HG03565 (cell line): Measurements from ENCODE around the gene SVIL.
"Not testable (repeated sequence)": the region's sequence is repeated elsewhere in the genome, so short reads cannot be mapped to it uniquely, and the experiment has no call there.

Source experiments
- ATAC-seq: cut with Tn5 transposase; IDR thresholded peaks from one replicate; pipeline ENCODE4 v1.9.1; 2021; ENCODE audit warnings: mild to moderate bottlenecking, moderate library complexity; ENCODE audit not compliant: unreplicated experiment

SVIL gene

DNA sequence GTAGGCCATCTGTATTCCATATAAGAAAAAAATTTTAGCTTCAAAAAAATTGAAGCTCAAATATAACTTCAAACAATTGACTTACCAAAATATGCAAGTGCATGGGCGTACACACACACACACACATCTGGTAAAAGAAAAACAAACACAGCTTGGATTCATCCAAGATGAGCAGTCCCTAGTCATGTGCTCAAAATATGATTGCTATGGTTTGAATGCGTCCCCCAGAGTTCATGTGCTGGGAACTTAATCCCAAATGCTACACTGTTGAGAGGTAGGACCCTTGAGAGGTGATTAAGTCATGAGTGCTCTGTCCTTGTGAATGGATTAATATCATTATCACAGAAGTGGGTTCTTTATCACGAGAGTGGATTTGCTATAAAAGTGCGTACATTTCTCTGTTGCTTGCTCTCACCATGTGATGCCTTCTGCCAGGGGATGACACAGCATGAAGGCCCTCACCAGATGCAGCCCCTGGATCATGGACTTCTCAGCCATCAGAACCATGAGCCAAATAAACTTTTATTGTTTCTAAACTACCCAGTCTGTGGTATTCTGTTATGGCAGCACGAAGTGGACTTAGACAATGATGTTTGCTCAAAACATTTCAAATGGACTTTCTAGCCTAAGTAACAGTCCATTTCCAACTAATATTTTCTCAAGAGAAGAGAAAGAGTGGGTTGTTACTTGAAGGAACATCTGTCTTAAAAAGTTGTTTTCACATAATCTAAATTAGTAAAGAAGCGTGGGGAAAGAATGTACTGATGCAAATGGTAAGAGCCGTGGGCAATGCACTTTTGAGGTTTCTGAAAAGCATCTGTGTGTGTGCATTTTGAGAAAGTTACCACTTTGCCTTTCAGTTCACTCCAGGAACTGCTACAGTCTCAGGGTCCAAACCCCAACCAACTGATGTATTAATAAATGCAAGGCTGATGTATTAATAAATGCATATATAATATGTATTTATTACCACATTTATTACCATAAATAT is 15.1 kb upstream of the SVIL start:
- no peak for ATAC-seq

DNA sequence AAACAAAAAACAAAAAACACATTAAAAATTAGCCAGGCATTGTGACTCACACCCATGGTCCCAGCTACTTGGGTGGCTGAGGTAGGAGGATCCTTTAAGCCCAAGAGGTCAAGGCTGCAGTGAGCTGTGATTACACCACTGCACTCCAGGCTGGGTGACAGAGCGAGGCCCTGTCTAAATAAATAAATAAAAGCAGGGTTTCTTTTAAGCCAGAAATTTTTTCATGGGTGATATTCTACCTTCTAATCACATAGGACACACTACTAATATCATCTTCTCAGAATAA is 14.2 kb upstream of the SVIL start:
- no peak for ATAC-seq

DNA sequence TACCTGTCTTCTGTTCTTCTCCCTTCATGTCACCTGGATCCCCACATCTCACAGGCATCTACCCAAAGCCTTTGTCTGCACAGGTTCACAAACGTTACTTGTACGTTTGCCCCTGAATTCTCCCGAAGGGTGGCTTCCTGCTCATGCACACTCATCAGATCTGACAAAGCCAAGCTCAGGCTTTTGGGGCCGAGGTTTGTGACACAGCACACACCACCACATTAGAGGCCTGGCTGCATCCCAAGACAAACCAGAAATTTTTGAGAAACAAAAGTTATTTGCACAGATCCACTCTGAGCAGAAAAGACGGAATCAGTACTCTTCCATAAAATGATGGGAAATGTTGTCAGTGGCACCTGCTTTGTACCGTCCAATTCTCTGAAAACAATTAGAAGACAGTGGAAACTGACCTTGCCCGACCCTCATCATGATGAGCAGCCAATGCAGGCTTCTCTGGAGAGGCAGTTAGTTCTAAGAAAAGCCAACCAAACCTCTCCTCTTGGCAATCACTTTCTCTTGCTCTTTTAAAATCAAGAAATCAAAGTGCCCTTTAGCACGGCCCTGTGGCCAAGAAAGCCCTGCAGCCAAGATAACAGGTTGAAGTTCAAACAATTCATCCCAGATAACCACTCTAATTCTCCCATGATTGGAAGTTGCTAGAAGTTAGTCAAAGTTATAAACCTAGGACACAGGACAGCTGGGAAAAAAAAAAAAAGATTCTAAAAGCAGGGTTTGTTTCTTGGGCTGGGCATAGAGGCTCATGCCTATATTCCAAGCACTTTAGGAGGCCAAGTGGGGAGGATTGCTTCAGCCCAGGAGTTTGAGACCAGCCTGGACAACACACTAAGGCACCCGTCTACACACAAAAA is 13.6 kb upstream of the SVIL start:
- ATAC-seq: no peak

DNA sequence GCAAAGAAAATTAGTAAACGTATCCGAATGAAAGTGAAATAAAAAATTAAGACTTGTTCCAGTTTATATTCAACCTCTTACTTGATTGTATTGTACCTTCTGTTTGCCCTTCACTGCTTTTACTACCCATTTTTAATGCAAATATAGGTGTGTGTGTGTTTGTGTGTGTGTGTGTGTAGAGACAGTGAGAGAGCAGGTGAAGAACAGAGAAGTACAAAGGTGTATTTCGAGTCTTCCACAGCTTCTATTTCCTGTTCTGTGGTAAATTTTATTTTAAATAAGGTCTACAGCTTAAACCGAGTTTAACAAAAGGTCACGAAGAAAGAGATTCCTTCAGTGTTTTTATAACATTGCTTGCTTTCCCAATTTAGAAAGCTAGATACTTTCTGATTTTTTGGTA is 12.7 kb upstream of the SVIL start:
- ATAC-seq: no peak

DNA sequence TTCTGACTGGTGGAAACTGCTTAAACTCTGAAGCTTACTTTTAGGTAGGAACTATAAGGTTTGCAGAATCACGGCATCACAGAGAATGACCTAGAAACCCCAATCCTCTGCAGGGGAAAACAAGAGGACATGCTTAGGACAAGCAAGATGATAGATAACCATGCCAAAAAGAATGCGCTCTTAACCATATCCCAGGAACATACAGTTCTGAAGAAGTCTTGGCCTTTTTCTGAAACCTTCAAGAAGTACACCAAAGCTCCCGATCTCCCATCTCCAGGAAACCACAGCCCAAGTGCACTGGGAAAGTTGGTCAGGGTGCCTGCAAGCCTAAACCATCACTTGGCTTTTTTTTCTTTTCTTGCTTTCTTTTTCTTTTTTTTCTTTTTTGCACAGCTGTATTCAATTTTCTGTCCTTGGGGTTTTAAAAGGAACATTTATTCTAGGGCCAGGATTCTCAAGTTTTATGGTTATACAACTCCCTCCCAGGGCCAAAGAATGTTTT is 12.2 kb upstream of the SVIL start:
- no peak for ATAC-seq

DNA sequence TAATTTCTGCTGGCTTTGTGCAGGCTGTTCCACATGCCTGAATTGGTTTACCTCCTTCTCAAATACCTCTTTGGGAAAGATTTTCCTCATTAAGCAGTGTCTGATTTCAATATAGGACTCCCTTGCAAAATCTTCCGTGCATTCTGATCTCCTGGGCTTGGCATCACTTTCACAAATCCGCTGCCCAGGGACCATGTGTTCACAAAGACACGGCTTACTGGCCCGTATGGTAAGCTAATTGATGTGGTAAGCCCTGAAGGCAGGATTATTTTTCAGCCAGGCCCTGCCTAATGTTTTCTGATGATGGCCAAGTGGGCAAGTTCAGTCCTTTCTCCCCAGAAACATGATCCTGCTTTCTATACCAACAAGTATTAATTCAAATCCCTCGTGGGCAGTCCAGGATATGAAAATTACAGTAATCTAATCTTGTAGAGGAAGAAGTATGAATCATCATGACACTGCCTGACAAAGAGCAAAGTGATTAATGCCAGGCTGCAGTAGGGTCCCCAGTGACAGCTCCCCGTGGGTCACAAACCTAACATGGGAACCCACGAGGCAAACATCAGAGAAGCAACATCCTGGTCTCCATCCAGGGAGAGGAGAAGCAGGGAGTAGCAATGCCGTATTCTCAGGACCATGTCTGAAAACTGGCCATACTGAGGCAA is 11.6 kb upstream of the SVIL start:
- ATAC-seq: no peak

DNA sequence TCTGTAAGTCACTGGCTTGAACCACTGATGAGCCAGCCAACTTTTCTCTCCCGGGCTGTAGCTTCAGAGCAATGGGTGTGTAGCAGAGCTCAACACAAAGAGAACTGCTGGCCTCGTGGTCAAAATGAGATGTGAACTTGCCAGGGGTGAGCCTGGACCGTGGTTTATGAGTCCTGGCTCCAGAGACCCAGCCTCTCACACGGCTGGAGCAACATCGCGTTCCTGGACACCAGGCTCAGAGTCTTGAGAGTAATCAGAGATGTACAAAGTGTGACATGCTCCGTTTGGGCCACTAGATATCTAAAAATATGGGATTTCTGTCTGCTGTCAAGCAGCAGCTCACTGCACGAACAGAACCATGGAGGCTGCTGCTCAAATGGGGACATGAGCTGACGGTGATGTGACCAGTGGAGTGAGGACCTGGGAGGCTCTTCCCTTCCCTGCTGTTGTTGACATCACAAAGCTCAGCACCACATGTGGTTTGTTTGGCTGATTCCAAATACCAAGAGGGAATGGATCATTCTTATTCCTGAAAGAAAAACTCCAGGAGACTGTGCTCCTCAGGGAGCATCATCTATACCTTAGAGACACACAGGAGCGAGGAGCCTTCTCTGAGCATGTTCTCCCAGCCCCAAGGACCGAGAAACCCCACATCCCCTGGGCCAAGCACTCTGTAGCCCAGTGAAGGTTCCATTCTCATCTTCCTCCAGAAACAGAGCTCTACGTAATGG is 9.2 kb upstream of the SVIL start:
- ATAC-seq: no peak

DNA sequence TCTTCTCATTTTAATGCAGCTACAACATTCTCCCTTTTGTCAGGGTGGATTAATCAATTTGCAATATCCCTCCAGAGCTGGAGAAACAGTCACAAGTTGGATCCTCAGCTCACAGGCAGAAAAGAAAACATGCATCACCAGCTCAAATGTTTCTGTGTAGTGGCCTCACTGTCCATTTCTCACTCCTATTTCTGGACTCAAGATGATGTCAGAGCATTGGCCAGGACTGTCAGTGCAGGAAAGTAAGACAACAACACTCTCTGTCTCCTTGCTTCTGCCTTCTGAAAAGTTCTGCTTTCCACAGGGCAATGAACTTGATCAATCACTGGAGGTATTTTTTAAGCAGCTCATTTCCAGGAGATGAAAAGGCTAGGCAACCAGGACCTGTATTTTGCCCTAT is 8.2 kb upstream of the SVIL start:
- ATAC-seq: no peak

DNA sequence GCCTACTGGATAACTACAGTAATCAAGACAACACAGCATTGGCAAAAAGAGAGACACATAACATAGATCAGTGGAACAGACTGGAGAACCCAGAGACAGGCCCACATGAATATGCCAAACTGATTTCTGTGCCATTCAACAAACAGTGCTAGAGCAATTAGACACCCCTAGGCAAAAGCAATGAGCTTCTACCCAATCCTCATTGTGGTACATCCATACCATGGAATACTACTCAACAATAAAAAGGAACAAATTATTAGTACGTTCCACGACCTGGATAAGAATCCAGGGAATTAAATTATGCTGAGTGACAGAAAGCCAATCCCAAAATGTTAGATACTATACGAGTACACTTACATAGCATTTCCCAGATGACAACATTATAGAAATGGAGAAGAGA is 2.8 kb upstream of the SVIL start:
- no peak for ATAC-seq

DNA sequence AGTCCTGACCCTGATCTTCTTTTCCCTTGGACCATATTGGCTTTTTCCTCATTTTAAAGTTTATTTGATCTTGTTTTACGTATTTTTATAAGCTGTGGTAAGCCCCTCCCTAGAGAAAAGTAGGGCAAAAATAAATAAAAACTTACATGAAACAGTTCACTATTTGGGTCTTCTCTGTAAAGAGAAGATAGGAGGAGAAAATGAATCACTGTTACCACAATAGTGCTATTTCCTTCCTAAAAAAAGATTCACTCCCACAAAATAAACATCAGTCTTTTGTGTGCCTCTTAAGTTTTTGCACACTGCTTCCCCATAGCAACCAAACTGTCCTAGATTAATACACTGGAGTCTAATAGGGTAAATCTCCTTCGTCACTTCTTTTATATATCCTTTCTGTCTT is 1.4 kb upstream of the SVIL start:
- no peak for ATAC-seq

DNA sequence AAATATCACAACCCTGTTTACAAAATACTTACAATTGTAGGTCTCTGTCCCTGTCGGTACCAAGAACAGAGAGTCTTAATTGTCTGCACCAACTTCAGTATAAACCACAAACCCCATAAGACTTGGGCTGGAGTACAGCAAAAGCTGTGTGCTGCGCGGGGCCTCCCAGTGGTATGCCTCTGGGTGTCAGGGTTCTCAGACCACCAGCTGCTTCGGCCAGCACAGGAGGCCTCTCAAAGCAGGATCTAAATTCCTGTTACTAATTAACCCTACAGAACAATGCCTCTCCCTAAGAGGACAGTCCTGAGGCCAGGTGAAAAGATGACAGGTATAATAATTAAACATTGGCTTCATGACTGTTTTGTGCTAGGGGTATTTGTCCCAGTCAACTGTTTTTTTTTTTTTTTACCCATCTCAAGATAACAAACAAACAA is 957 bp upstream of the SVIL start:
- peak; percentile 42 for ATAC-seq

DNA sequence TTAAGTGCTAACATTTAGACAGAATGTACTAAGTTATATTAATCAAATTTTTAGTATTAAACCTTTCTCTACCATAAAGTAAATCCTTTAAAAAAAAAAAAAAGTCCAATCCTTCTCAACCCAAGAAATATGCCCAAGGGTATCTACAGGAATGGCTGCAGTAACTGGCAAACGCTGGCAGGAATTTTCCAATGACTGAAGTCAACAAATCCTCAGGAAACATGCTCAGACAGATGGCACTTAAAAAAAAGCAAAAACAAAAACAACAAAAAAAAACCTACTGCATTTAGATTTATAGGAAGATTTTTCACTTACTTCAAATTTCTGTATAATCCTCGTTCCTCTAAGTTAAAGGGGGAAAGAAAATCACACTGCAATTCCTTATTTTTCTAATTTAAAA is 666 bp downstream of the SVIL start:
- no peak for ATAC-seq

DNA sequence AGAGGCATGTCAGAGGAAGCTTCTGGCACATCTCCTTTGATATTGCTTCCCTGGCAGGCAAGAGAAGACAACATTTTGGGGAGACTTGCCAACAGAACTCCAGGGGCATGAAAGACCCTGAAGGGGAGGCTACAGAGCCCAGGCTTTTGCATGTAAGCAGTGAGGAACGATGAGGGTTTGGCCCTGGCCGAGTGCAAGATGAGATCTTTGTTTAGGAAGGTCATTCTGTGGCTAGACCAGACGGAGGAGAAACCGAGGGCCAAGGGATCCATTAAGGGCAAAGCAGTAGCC is 3.8 kb downstream of the SVIL start:
- no peak for ATAC-seq

DNA sequence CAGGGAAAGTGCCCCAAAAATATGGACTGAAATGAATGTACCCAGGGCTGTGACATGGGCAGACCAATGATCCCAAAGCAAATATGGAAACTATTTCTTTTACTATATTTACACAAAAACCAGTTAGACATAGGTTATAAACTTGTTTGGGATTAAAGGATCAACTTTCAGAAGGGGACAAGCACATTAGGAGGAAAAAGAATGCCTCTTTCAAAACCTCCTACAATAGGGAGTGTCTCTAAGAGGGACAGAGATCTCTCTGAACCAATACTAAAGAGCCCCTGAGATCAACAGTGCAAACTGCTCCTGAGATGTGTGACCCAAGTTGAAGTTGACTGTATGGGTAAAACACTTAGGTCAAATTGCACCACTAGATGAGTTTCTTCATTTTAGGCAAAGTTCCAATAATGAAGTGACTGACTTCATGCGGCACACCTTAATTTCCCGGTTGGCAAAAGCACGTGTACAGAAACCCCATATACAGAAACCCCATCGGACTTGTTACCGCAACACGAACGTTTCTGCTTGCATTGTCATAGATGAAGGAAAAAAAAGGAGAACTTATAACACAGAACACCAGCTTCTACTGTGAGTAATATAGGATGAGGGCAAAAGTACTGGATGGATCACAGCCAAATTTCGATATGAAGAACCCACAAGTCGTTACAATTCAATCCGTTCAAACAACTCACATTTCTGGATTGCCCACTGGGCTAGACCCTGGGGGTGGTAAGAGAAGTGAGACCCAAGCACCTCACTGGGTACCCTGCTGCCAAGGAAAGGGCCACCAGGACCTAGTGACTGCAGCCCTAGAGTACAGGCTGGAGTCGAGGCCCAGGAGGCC is 4.3 kb downstream of the SVIL start:
- no peak for ATAC-seq

DNA sequence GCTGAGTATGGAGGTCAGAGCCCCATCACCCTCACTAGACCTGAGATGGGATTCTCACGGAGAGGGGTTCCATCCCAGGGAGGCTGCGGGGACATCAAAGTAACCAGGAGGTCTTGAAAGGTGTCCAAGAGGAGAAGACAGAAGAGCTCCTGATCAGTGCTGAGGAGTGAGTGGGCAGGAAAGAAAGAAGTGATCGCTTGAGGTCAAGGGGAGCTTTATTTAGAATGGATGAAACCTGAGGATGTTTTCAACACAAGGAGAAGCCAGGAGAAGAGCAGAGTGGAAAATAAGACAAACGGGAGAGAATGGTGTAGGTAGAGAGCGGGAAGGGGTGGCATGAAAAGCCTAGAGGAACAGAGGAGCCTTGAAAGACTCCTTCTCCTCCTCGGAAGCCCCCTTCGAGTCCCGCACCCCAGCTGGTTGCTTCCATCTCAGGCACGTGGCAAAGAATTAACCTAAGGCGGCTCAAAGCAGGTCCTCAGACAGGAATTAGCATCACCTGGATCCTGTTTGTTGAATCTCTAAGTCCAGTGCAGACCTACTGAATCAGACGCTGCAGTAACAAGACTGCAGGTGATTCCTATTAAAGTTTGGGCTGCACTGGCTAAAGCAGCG is 5.8 kb downstream of the SVIL start:
- no peak for ATAC-seq

DNA sequence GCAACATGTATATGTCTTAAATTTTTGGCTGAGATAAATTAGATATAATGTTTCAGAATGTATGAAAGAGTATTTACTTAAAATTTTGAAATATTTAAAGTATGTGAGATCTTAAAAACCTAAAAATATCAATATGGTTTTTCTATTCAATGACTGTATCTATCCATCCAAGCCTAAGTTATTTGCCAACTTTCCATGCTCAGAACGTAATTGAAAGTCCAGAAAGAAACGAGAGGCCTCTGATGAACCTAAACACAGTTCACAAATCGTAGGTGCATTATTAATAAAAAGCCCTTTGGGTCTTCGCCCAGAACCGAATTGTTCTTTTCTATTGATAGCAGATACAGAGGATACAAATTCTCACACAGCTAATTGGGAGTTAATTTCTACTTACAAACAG is 6.5 kb downstream of the SVIL start:
- ATAC-seq: no peak

DNA sequence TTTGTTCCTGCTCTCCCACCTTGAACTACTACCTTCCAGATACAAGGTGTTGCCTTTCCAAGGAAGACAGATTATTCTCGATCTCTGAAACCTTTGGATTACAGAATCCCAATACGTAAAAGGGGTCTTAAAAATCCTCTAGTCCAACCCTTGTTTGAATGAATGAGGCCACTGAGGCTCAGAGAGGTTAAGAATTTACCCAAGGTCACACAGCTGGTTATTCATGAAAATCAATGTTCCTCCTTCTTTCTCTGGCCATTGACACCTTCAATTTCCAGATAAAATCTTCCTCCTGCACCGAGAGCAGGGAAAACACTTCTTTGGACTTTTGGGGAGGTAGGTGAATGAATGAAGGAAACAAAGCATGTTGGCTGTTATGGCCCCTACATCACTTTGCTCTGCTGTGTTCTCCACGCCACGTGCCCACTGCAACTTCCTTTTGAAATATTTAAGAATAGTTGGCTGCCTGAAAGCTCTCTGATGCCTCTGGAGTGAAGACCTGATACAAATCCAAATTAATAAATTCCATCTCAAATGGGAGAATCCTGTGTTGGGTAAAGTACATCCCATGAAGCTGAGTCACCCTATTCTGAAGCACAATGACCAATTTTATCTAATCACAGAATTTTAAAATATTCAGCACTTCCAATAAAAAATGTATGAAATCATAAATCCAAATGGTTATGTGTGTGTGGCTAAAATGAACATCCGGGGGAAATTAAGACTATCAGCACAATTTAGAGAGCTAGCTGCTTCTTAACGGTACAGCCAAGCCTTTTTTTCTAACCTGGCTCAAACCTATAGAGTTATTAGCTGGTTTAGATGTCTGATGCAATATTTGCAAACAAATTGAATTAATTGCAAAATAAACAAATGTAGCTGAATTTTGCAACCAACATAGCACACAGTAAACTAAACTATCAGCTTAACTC is 7.3 kb downstream of the SVIL start:
- no peak for ATAC-seq

DNA sequence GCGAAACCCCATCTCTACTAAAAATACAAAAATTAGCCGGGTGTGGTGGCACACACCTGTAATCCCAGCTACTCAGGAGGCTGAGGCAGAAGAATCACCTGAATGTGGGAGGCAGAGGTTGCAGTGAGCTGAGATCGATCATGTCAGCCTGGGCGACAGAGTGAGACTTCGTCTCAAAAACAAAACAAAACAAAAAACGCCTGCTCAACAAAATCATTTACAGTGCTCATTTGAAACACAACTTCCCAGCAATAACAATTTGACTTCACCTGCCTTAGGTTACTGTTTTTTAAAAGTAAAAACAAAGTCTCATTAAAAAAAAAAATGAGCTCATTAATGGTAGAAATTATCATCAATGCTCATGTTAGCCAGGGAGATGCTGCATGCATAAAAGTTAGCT is 10.4 kb downstream of the SVIL start:
- ATAC-seq: not testable (repeated sequence)
